ENCODE data around the gene CPEB2.

GRCh38 chr4:14965071-14965470 is 37.2 kb upstream of the CPEB2 start:
- TF ChIP-seq, protein P1, sequence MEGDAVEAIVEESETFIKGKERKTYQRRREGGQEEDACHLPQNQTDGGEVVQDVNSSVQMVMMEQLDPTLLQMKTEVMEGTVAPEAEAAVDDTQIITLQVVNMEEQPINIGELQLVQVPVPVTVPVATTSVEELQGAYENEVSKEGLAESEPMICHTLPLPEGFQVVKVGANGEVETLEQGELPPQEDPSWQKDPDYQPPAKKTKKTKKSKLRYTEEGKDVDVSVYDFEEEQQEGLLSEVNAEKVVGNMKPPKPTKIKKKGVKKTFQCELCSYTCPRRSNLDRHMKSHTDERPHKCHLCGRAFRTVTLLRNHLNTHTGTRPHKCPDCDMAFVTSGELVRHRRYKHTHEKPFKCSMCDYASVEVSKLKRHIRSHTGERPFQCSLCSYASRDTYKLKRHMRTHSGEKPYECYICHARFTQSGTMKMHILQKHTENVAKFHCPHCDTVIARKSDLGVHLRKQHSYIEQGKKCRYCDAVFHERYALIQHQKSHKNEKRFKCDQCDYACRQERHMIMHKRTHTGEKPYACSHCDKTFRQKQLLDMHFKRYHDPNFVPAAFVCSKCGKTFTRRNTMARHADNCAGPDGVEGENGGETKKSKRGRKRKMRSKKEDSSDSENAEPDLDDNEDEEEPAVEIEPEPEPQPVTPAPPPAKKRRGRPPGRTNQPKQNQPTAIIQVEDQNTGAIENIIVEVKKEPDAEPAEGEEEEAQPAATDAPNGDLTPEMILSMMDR (IDR thresholded peaks at IDR 0.05), result no peak
- TF ChIP-seq POLR2A (IDR thresholded peaks at IDR 0.05), result no peak
